ENCODE data around the gene GNPTG. TPM values are rescaled to one million over a fixed set of nuclear protein-coding genes. Genes with fewer than 3 reads are reported as not detected.
"Not testable (repeated sequence)": the region's sequence is repeated elsewhere in the genome, so short reads cannot be mapped to it uniquely, and the experiment has no call there.

The GNPTG gene
- total RNA-seq, 1 experiment from 2014 or later = 19.6 TPM

DNA sequence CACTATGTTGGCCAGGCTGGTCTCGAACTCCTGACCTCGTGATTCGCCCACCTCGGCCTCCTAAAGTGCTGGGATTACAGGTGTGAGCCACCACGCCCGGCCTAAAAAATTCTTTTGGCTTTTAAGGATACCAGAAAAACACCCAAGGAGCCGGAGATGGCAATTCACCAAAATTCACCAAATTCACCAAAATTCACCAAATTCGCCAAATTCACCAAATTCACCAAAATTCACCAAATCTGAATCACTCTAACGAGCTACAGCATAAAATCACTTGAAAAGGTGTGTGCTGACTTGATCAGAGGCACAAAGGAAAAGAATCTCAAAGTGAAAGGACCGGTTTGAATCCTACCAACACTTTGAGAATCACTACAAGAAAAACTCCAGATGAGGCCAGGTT lies 22.8 kb upstream of the GNPTG start:
- H3K36me3 ChIP-seq (ENCODE audit: insufficient read depth, low read length); H3K79me2 ChIP-seq (ENCODE audit: low read length); H3K4me1 ChIP-seq (ENCODE audit: low read length): not testable (repeated sequence)

DNA sequence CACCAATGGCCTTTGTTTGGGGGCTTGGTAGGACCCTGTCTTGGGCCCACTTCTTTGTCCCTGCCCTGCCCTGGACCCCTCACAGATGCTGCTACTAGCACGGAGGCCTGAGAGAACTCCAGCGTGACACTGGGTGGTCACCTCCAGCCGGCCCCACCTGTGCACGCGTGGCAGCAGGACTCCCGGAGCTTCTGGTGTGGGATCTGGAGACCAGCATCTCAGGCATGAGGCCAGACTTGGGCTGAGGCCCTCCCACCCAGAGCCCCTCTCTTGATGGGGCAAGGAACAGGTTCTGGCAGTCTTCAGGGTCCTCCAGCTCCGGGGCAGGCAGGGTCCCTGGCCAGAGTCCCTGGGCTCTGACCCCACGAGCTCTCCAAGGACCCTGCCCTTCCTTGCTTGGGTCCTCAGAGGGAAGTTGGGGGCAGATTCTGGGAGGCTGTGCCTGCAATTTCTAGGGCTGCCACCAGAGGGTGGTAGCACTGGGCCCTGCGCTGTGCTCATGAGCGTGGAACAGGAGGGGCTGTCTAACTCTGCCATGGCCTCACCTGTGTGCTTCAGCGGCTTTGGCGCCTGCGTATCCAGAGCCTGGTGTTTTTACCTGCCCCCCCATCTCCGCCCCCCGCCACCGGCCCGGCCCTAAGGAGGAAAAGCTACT lies 21.3 kb upstream of the GNPTG start:
- H4K20me1 ChIP-seq (ENCODE audit: insufficient read depth, low read depth, low read length) = no peaks in the 10 kb centered on the region
- peak; percentile 76 for DNase-seq
- H3K9me2 ChIP-seq (replicated peaks; ENCODE audit: insufficient read depth, low read length) = no peaks in the 10 kb centered on the region
- no peaks in the 10 kb centered on the region for H3K27me3 ChIP-seq (ENCODE audit: low read length)
- peaks cover 3% of the 10 kb centered on the region; the same call in 1 of the 2 replicates for H3K4me1 ChIP-seq (ENCODE audit: low read length)
- no peaks in the 10 kb centered on the region for H3K36me3 ChIP-seq (ENCODE audit: insufficient read depth, low read length)
- H3K27ac ChIP-seq (ENCODE audit: low read length) = no peak overlapping the region
- peaks cover 6% of the 10 kb centered on the region for H3K9me3 ChIP-seq (ENCODE audit: low read length)
- no peak overlapping the region for H2AFZ ChIP-seq (ENCODE audit: low read length)
- H3K9ac ChIP-seq (ENCODE audit: low read length) = no peak overlapping the region
- no peak overlapping the region for H3K4me2 ChIP-seq (ENCODE audit: low read depth, low read length, poor library complexity, severe bottlenecking)
- H3K4me3 ChIP-seq (ENCODE audit: low read length) = no peak overlapping the region
- H3K79me2 ChIP-seq (ENCODE audit: low read length) = no peaks in the 10 kb centered on the region

More for the DNA sequence above, 22.8 kb upstream of the GNPTG start:
- not testable (repeated sequence) for H2AFZ ChIP-seq (ENCODE audit: low read length); DNase-seq; H3K27ac ChIP-seq (ENCODE audit: low read length); H3K9me2 ChIP-seq (replicated peaks; ENCODE audit: insufficient read depth, low read length); H3K27me3 ChIP-seq (ENCODE audit: low read length); H3K9me3 ChIP-seq (ENCODE audit: low read length); H3K4me3 ChIP-seq (ENCODE audit: low read length); H3K9ac ChIP-seq (ENCODE audit: low read length); H4K20me1 ChIP-seq (ENCODE audit: insufficient read depth, low read depth, low read length); H3K4me2 ChIP-seq (ENCODE audit: low read depth, low read length, poor library complexity, severe bottlenecking)

GRCh38 chr16:1330931-1331711 lies 20.6 kb upstream of the GNPTG start:
- H3K9me3 ChIP-seq (ENCODE audit: low read length) = peaks cover 6% of the 10 kb centered on the region
- H3K4me2 ChIP-seq (ENCODE audit: low read depth, low read length, poor library complexity, severe bottlenecking) = no peak overlapping the region
- H3K36me3 ChIP-seq (ENCODE audit: insufficient read depth, low read length) = no peaks in the 10 kb centered on the region
- H2AFZ ChIP-seq (ENCODE audit: low read length) = no peak overlapping the region
- H4K20me1 ChIP-seq (ENCODE audit: insufficient read depth, low read depth, low read length) = no peaks in the 10 kb centered on the region
- H3K9me2 ChIP-seq (replicated peaks; ENCODE audit: insufficient read depth, low read length) = no peaks in the 10 kb centered on the region
- no peak for DNase-seq
- no peaks in the 10 kb centered on the region for H3K79me2 ChIP-seq (ENCODE audit: low read length)
- H3K9ac ChIP-seq (ENCODE audit: low read length) = no peak overlapping the region
- no peaks in the 10 kb centered on the region for H3K27me3 ChIP-seq (ENCODE audit: low read length)
- H3K4me1 ChIP-seq (ENCODE audit: low read length) = peaks cover 8% of the 10 kb centered on the region; the same call in 1 of the 2 replicates
- H3K27ac ChIP-seq (ENCODE audit: low read length) = no peak overlapping the region
- H3K4me3 ChIP-seq (ENCODE audit: low read length) = no peak overlapping the region

DNA sequence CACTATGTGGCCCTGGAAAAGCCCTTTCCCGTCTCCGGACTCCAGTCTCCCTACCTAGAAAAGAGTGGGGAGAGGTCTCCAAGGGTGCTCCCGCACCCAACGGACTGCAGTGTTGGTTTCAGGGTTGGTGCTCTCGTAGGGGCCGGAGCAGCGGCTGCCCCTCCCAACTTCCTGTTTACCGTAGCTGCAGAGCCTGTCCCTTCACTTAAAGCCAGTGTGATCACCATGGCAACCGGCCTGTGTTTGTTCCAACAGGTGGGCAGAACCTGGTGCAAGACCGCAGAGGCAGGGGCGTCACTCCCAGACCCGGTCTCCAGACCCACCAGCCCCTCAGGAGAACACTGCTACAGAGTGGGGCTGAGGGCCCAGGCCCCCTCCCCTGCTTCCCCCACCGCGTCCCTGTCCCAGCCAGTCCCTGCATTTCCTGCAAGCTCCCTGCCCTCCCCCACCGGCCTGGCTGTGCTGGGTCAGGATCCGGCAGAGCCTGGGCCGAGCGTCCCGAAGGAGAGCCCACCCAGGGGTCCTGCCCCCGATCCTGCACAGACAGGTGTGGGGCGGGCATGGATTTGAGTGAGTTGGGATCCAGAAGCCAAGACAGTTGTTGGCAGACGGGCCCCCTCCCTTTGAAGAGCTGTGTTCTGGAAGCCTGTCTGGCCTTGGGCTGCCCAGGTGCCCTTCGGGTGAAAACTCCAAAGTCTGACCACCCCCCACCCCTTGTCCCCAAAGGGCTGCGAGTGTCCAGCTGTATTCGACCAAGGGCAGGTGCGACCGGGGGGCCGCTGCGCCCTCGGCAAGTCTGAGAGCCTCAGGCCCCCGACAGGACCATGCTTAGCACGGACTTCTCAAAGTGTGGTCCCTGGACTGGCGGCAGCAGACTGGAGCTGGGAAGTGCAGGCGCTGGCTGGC lies 19.8 kb upstream of the GNPTG start:
- no peak overlapping the region for H2AFZ ChIP-seq (ENCODE audit: low read length)
- H3K27ac ChIP-seq (ENCODE audit: low read length) = no peak overlapping the region
- no peak overlapping the region for H3K4me3 ChIP-seq (ENCODE audit: low read length)
- no peaks in the 10 kb centered on the region for H3K79me2 ChIP-seq (ENCODE audit: low read length)
- no peak overlapping the region for H3K9ac ChIP-seq (ENCODE audit: low read length)
- H3K36me3 ChIP-seq (ENCODE audit: insufficient read depth, low read length) = no peaks in the 10 kb centered on the region
- DNase-seq = peak; percentile 82
- H4K20me1 ChIP-seq (ENCODE audit: insufficient read depth, low read depth, low read length) = no peaks in the 10 kb centered on the region
- no peak overlapping the region for H3K4me2 ChIP-seq (ENCODE audit: low read depth, low read length, poor library complexity, severe bottlenecking)
- peaks cover 6% of the 10 kb centered on the region for H3K9me3 ChIP-seq (ENCODE audit: low read length)
- H3K27me3 ChIP-seq (ENCODE audit: low read length) = no peaks in the 10 kb centered on the region
- H3K4me1 ChIP-seq (ENCODE audit: low read length) = peaks cover 8% of the 10 kb centered on the region; the same call in 1 of the 2 replicates
- H3K9me2 ChIP-seq (replicated peaks; ENCODE audit: insufficient read depth, low read length) = no peaks in the 10 kb centered on the region

DNA sequence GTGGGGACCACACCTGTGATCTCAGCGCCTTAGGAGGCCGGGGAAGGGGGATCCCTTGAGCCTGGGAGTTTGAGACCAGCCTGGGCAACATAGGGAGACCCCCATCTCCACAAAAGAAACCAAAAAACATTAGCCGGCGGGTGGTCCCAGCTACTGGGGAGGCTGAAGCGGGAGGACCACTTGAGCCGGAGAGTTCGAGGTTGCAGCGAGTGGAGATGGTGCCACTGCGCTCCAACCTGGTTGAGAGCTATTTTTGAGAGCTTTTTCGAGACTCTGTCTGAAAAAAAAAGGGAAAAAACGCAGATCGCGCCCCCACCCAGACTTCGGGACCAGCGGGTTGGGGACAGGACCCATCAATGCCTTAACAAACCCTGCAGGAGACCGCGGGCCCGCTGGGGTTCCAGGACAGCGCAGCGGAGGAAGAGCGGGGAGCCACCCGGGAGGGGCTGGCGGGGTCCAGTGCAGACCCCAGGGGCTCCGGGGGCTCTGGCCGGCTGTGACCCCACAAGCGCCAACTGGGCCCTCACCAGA lies 19.0 kb upstream of the GNPTG start:
- no peak overlapping the region for H3K4me2 ChIP-seq (ENCODE audit: low read depth, low read length, poor library complexity, severe bottlenecking)
- H3K79me2 ChIP-seq (ENCODE audit: low read length) = no peaks in the 10 kb centered on the region
- H3K27me3 ChIP-seq (ENCODE audit: low read length) = no peaks in the 10 kb centered on the region
- H3K9me3 ChIP-seq (ENCODE audit: low read length) = peaks cover 6% of the 10 kb centered on the region
- H4K20me1 ChIP-seq (ENCODE audit: insufficient read depth, low read depth, low read length) = no peaks in the 10 kb centered on the region; the same call in 1 of the 2 replicates
- H3K27ac ChIP-seq (ENCODE audit: low read length) = no peak overlapping the region
- no peak overlapping the region for H2AFZ ChIP-seq (ENCODE audit: low read length)
- peaks cover 8% of the 10 kb centered on the region; the same call in 1 of the 2 replicates for H3K4me1 ChIP-seq (ENCODE audit: low read length)
- H3K9ac ChIP-seq (ENCODE audit: low read length) = no peak overlapping the region
- no peaks in the 10 kb centered on the region for H3K36me3 ChIP-seq (ENCODE audit: insufficient read depth, low read length)
- no peak for DNase-seq
- H3K9me2 ChIP-seq (replicated peaks; ENCODE audit: insufficient read depth, low read length) = no peaks in the 10 kb centered on the region
- no peak overlapping the region for H3K4me3 ChIP-seq (ENCODE audit: low read length)

DNA sequence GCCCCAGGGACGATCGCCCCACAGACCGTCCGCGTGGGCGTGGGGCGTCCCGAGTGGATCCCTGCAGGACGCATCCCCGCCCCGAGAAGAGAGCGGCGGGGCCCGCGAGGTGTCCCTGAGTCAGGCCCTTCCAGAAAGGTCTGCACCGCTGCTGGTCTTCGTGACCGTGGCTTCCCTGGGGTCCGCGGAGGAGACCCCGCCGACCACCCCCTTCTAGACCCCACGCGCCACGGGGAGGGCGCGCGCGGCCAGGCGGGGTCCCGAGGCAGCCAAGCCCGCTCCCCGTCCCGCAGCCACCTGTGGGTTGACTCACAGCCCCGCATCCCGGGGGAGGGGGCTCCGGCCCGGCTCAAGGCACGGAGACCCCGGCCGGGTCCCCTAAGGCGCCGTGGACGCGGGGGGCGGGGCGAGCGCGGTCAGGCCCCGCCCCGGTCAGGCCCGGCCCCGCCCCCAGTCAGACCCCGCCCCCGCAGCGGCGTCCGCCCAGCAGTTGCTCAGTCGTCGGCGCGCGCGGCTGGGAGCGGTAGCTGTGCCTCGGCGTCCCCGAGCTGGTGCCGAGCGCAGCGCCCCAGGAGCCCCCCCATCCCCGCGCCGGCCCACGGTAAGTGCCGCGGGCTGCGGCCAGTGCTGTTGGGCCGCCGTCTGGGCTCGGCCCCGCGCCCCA lies 18.4 kb upstream of the GNPTG start, which contains the start of gene BAIAP3:
Gene BAIAP3, plus strand, starts transcription at position 497 of the 664 bp plus-strand sequence. CDS start 4,905 bp downstream, outside the sequence.
- H3K27ac ChIP-seq (ENCODE audit: low read length) = no peak within 1 kb of the TSS
- H3K4me3 ChIP-seq (ENCODE audit: low read length) = no peak within 1 kb of the TSS
- H3K79me2 ChIP-seq (ENCODE audit: low read length) = no peaks in the 10 kb centered on the region
- H3K4me2 ChIP-seq (ENCODE audit: low read depth, low read length, poor library complexity, severe bottlenecking) = no peak within 1 kb of the TSS
- H2AFZ ChIP-seq (ENCODE audit: low read length) = no peak within 1 kb of the TSS
- no peak for DNase-seq
- no peaks in the 10 kb centered on the region for H3K36me3 ChIP-seq (ENCODE audit: insufficient read depth, low read length)
- H4K20me1 ChIP-seq (ENCODE audit: insufficient read depth, low read depth, low read length) = no peaks in the 10 kb centered on the region; the same call in 1 of the 2 replicates
- peaks cover 6% of the 10 kb centered on the region for H3K9me3 ChIP-seq (ENCODE audit: low read length)
- H3K4me1 ChIP-seq (ENCODE audit: low read length) = peaks cover 8% of the 10 kb centered on the region; the same call in 1 of the 2 replicates
- H3K9me2 ChIP-seq (replicated peaks; ENCODE audit: insufficient read depth, low read length) = no peaks in the 10 kb centered on the region
- no peak within 1 kb of the TSS for H3K9ac ChIP-seq (ENCODE audit: low read length)
- H3K27me3 ChIP-seq (ENCODE audit: low read length) = no peaks in the 10 kb centered on the region

GRCh38 chr16:1333854-1334700 lies 17.7 kb upstream of the GNPTG start:
- Histone ChIP-seq H3K4me1 (ENCODE audit: low read length) (peaks cover 8% of the 10 kb centered on the region; the same call in 1 of the 2 replicates), H3K79me2 (ENCODE audit: low read length) (no peaks in the 10 kb centered on the region), H3K4me2 (ENCODE audit: low read depth, low read length, poor library complexity, severe bottlenecking) (no peak overlapping the region), H3K27ac (ENCODE audit: low read length) (no peak overlapping the region), H2AFZ (ENCODE audit: low read length) (no peak overlapping the region), H3K27me3 (ENCODE audit: low read length) (no peaks in the 10 kb centered on the region), H3K9ac (ENCODE audit: low read length) (no peak overlapping the region), H3K4me3 (ENCODE audit: low read length) (no peak overlapping the region), H3K36me3 (ENCODE audit: insufficient read depth, low read length) (no peaks in the 10 kb centered on the region), H3K9me2 (replicated peaks; ENCODE audit: insufficient read depth, low read length) (no peaks in the 10 kb centered on the region), H3K9me3 (ENCODE audit: low read length) (peaks cover 6% of the 10 kb centered on the region), H4K20me1 (ENCODE audit: insufficient read depth, low read depth, low read length) (no peaks in the 10 kb centered on the region; the same call in 1 of the 2 replicates)
- no peak for DNase-seq
